ENCODE data around the gene SLC5A2.

Gene SLC5A2

GRCh38 chr16:31460582-31461002 lies 22.3 kb upstream of the SLC5A2 start:
- DNase-seq = peak; percentile 21

- no peak for DNase-seq
These were observed 21.6 kb upstream of the SLC5A2 start for GRCh38 chr16:31461201-31461920.

- DNase-seq = no peak
These were observed 20.8 kb upstream of the SLC5A2 start for GRCh38 chr16:31461921-31462804.

- no peak for DNase-seq
These were observed 18.6 kb upstream of the SLC5A2 start for GRCh38 chr16:31464348-31464769.

GRCh38 chr16:31464781-31465260 lies 18.1 kb upstream of the SLC5A2 start:
- no peak for DNase-seq

GRCh38 chr16:31465788-31466370 lies 17.0 kb upstream of the SLC5A2 start:
- no peak for DNase-seq

GRCh38 chr16:31466381-31466841 lies 16.5 kb upstream of the SLC5A2 start:
- no peak for DNase-seq

GRCh38 chr16:31467151-31467773 lies 15.7 kb upstream of the SLC5A2 start:
- no peak for DNase-seq

GRCh38 chr16:31467858-31468257 lies 15.1 kb upstream of the SLC5A2 start:
- DNase-seq = no peak

- no peak for DNase-seq
These were observed 12.3 kb upstream of the SLC5A2 start for GRCh38 chr16:31470615-31471014.

- no peak for DNase-seq
These were observed 11.6 kb upstream of the SLC5A2 start for GRCh38 chr16:31471241-31471874.

- DNase-seq = no peak
These were observed 10.8 kb upstream of the SLC5A2 start, which contains the start of gene TGFB1I1 for GRCh38 chr16:31471875-31472708. Gene TGFB1I1 (plus strand): TSS chr16:31472152. CDS start chr16:31472189, 37 bp downstream.

GRCh38 chr16:31472709-31473203 lies 10.2 kb upstream of the SLC5A2 start:
- DNase-seq = peak; percentile 72

- DNase-seq = no peak
These were observed 9.5 kb upstream of the SLC5A2 start for GRCh38 chr16:31473264-31473984.

GRCh38 chr16:31474173-31474714 lies 8.7 kb upstream of the SLC5A2 start:
- DNase-seq = no peak

GRCh38 chr16:31474773-31475738 lies 7.9 kb upstream of the SLC5A2 start:
- DNase-seq = no peak

- no peak for DNase-seq
These were observed 7.0 kb upstream of the SLC5A2 start for GRCh38 chr16:31475946-31476302.

GRCh38 chr16:31476303-31477219 lies 6.4 kb upstream of the SLC5A2 start:
- no peak for DNase-seq

Data from NCI-H446 treated with DMSO at 0.1 percent for 48 hours (cell line).